MCF 10A (cell line): ENCODE data around the gene ZFHX3. TPM values are rescaled to one million over a fixed set of nuclear protein-coding genes. Genes with fewer than 3 reads are reported as not detected.

ENCODE experiments used
- BruUV-seq: library from RNA; stranded (reverse); fragments of 400-500 nt; replicated peaks from 2 replicates; lab custom pipeline; 2021; lab: Mats Ljungman, UMichigan
- CTCF ChIA-PET: fragments of 300-600 bp; sonication (Branson Sonifier 250); formaldehyde crosslinking; extraction: SDS; loops from one replicate; lab custom pipeline; 2021; ENCODE audit warnings: antibody characterized with exemption, inconsistent platforms; lab: Yijun Ruan, JAX
- POLR2A ChIA-PET: fragments of 300-600, 350-650 bp; sonication (Branson Sonifier 250); formaldehyde crosslinking; extraction: SDS; loops from one replicate; lab custom pipeline; 2020; ENCODE audit warnings: antibody characterized with exemption, inconsistent platforms; lab: Yijun Ruan, JAX
- DNase-seq: peaks from one replicate; pipeline ENCODE4 v3.0.0-alpha.2; 2018; ENCODE audit not compliant: unreplicated experiment
- H3K27ac Mint-ChIP-seq: one replicate; pipeline ENCODE4 v1.8.0; 2022; ENCODE audit warnings: mild to moderate bottlenecking, low read depth, mixed read lengths; ENCODE audit not compliant: unreplicated experiment
- H3K27me3 Mint-ChIP-seq: one replicate; pipeline ENCODE4 v1.8.0; 2022; ENCODE audit warnings: mixed read lengths; ENCODE audit not compliant: insufficient read depth, unreplicated experiment
- H3K36me3 Mint-ChIP-seq: one replicate; pipeline ENCODE4 v1.8.0; 2022; ENCODE audit warnings: mild to moderate bottlenecking, moderate library complexity, mixed read lengths; ENCODE audit not compliant: insufficient read depth, unreplicated experiment
- H3K4me1 Mint-ChIP-seq: one replicate; pipeline ENCODE4 v1.8.0; 2022; ENCODE audit warnings: mixed read lengths; ENCODE audit not compliant: insufficient read depth, unreplicated experiment
- H3K4me3 Mint-ChIP-seq: one replicate; pipeline ENCODE4 v1.8.0; 2022; ENCODE audit warnings: mild to moderate bottlenecking, moderate library complexity, mixed read lengths; ENCODE audit not compliant: unreplicated experiment
- H3K9me3 Mint-ChIP-seq: one replicate; pipeline ENCODE4 v1.8.0; 2022; ENCODE audit warnings: mixed read lengths; ENCODE audit not compliant: unreplicated experiment
- CTCF ChIP-seq: fragments of 200-600 bp; IDR thresholded peaks from one replicate; pipeline ENCODE4 v1.8.0; 2022; ENCODE audit warnings: antibody characterized with exemption, mild to moderate bottlenecking; ENCODE audit not compliant: unreplicated experiment
- intact Hi-C: fragments of 100-400 bp; cut with micrococcal nuclease; formaldehyde crosslinking; loops from 2 replicates; pipeline ENCODE4 v1.14.1; 2022
- total RNA-seq: library from RNA; stranded (reverse); gene quantifications from 2 replicates; pipeline ENCODE4 v1.2.3, GENCODE V29; 2022

Gene ZFHX3
- total RNA-seq, 1 experiment from 2014 or later: 27.4 TPM

DNA sequence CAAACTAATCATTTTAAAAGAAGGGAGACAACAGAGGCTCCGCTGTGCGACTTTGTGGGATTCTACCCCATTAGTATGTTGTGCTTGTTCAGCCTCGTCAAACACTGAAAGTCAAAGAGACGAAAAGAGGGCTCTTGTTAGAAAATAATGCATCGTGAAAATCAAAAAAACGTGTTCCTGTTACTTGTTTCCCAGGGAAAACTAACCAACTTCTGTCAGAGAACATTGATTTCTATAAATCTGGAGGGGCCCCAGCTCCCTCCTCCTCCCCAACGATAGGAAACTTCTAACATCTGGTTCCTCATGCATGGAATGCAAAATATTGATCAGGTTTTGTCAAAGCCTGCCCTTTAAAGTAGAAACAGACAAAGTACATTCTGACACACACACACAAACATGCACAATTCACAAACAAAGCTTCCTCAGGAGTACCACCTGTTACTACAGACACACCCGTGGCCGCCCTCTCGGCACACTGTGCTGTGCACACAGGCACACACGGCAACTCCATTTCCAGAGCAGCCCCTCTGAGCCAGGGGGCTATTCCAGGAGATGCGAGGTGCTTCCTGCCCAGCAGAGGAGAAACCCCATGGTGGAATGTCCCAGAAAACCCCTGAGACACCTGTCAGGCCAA lies 151.3 kb downstream of the ZFHX3 start:
- ChIA-PET CTCF (interaction anchor here (1.7 kb wide), 1 partner anchor 12 kb away, joined by 3 read pairs; no protein-coding TSS in a partner anchor), POLR2A (interaction anchor here (0.7 kb wide), 1 partner anchor 111 kb away, joined by 3 read pairs; no protein-coding TSS in a partner anchor)
- Mint-ChIP-seq H3K27ac (no peak overlapping the region), H3K4me3 (no peak overlapping the region), H3K9me3 (no peaks in the 10 kb centered on the region), H3K4me1 (no peaks in the 10 kb centered on the region), H3K27me3 (no peaks in the 10 kb centered on the region), H3K36me3 (peaks cover 43% of the 10 kb centered on the region)
- DNase-seq: no peak
- no peak for TF ChIP-seq CTCF
- no TSS peak for BruUV-seq
- intact Hi-C loops: no loop called here

GRCh38 chr16:72895951-72896350 lies 152.0 kb downstream of the ZFHX3 start:
- peaks cover 43% of the 10 kb centered on the region for H3K36me3 Mint-ChIP-seq
- no peaks in the 10 kb centered on the region for H3K9me3 Mint-ChIP-seq
- no peaks in the 10 kb centered on the region for H3K4me1 Mint-ChIP-seq
- BruUV-seq: no TSS peak
- intact Hi-C loops: no loop called here
- no peak overlapping the region for H3K27ac Mint-ChIP-seq
- ChIA-PET POLR2A (no interaction called here), CTCF (interaction anchor here (1.7 kb wide), 1 partner anchor 13 kb away, joined by 3 read pairs; no protein-coding TSS in a partner anchor)
- TF ChIP-seq CTCF: no peak
- no peaks in the 10 kb centered on the region for H3K27me3 Mint-ChIP-seq
- H3K4me3 Mint-ChIP-seq: no peak overlapping the region
- no peak for DNase-seq

DNA sequence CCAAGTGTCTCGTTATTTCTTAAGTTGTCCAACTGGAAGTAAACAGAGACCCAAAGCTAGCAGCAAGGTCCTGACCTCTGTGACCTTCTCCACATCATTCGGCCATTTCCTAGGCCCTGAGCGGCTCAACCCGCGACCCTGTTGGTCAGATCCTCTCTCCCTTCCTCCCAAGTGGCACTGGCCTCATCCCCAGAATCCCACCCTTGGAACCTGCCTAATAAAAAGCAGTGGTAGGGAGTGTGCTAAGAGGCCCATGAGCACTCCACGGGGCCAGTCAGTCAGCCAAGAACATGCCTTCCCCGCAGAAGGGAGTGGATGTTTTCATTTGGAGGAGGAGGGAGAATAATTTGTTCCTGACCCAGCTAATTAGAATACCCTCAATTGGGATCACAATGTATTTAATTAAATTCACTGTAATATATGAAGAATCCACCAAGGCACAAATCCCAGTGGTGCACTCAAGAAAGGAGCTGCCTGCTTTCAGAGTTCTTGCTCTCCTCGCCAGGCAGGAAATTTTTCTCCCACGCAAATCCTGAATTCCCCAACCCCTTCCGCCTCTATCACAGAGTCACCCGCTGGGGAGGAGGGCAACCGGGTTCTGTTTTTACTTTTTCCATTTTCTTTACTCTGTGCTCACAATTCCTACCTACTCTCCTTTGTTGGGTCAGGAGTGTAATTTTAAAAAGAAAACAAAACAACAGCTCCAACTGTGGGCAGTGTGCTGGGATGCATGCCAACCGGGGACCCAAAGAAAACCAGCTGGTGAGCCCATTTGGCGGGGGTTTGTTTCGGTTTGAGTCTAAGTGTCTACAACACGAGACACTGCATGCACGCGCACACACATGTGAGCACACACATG lies 153.4 kb downstream of the ZFHX3 start:
- Mint-ChIP-seq H3K36me3 (peaks cover 46% of the 10 kb centered on the region), H3K9me3 (no peaks in the 10 kb centered on the region), H3K27ac (no peak overlapping the region), H3K27me3 (no peaks in the 10 kb centered on the region), H3K4me3 (no peak overlapping the region), H3K4me1 (no peaks in the 10 kb centered on the region)
- no peak for DNase-seq
- CTCF ChIA-PET: interaction anchor here (0.6 to 0.7 kb wide), 3 partner anchors 16 to 854 kb away, joined by 3 read pairs; no protein-coding TSS in a partner anchor
- POLR2A ChIA-PET: interaction anchor here (0.6 to 1.0 kb wide), 2 partner anchors 20 to 225 kb away, joined by 3 read pairs; no protein-coding TSS in a partner anchor
- BruUV-seq: no TSS peak
- intact Hi-C loops: no loop called here
- no peak for TF ChIP-seq CTCF
